Thyroid gland (tissue), 4 donors: Measurements from ENCODE around the gene CNNM3. TPM values are rescaled to one million over a fixed set of nuclear protein-coding genes. Genes with fewer than 3 reads are reported as not detected.

Experiments
- DNase-seq, 2 donors: peaks; one replicate each; pipeline ENCODE4 v3.0.0-alpha.2; 2019
- H3K27ac ChIP-seq, 3 donors: fragments of 200-600 bp; sonication (generic); 1 replicate in 2 of 3; 2 replicates in 1 of 3; pipeline ENCODE4 v1.5.1; 2016 to 2019; ENCODE audit warnings: mild to moderate bottlenecking in 1 of 3, moderate library complexity in 1 of 3
- H3K27me3 ChIP-seq: fragments of 200-600 bp; sonication (generic); one replicate; pipeline ENCODE4 v1.5.1; 2019
- H3K36me3 ChIP-seq, 2 donors: fragments of 200-600 bp; sonication (generic); one replicate each; pipeline ENCODE4 v1.5.1; 2016 to 2019
- H3K4me1 ChIP-seq, 2 donors: fragments of 200-600 bp; sonication (generic); one replicate each; pipeline ENCODE4 v1.5.1; 2017 to 2019
- H3K4me3 ChIP-seq, 3 donors: fragments of 200-600 bp; sonication (generic); replicated peaks in 1 of 3; 1 replicate in 2 of 3; 2 replicates in 1 of 3; pipeline ENCODE4 v1.5.1; 2016; ENCODE audit warnings: mild to moderate bottlenecking in 1 of 3
- H3K9me3 ChIP-seq: fragments of 200-600 bp; sonication (generic); one replicate; pipeline ENCODE4 v1.5.1; 2017
- POLR2A ChIP-seq, 2 donors: fragments of 450-650 bp; IDR thresholded peaks; one replicate each; pipeline ENCODE4 v1.6.1; 2017; ENCODE audit warnings: antibody characterized with exemption in 2 of 2, mild to moderate bottlenecking in 2 of 2, moderate library complexity in 1 of 2
- whole genome bisulfite sequencing, 2 donors: methylation state at CpG; one replicate each; pipeline ENCODE4 v1.1.5; 2017; 5-methylcytosine and 5-hydroxymethylcytosine counted together
- intact Hi-C: fragments of 100-400 bp; cut with DNase I; formaldehyde crosslinking; loops from one replicate; pipeline ENCODE4 v1.15.1; 2023
- total RNA-seq, 4 donors: library from RNA; depleted of rRNA; stranded (reverse); fragments of >200 nt; gene quantifications; one replicate each; pipeline ENCODE4 v1.2.3, GENCODE V29; 2016
- TF ChIP-seq, protein P1 (sequence below), 6 experiments: fragments of 200-600 bp in 3 of 6; fragments of 450-650 bp in 3 of 6; sonication (generic) in 3 of 6; IDR thresholded peaks; one replicate each; pipeline ENCODE4 v1.5.1; 2016 to 2019; ENCODE audit warnings: antibody characterized with exemption in 6 of 6, mild to moderate bottlenecking in 2 of 6, inconsistent platforms in 1 of 6, moderate library complexity in 1 of 6

The CNNM3 gene
- total RNA-seq, 4 donors from 2014 or later, result 18.2 to 22.8 (median 20.4) TPM

GRCh38 chr2:96866586-96866985 is 50.5 kb downstream of the CNNM3 start:
- H3K4me3 ChIP-seq, result no peak overlapping the region
- no peak for DNase-seq
- H3K4me1 ChIP-seq, result peaks cover 11 to 39% of the 10 kb centered on the region in 2 donors
- intact Hi-C loops, result no loop called here
- TF ChIP-seq POLR2A (IDR thresholded peaks at IDR 0.05), result no peak
- TF ChIP-seq, protein P1, sequence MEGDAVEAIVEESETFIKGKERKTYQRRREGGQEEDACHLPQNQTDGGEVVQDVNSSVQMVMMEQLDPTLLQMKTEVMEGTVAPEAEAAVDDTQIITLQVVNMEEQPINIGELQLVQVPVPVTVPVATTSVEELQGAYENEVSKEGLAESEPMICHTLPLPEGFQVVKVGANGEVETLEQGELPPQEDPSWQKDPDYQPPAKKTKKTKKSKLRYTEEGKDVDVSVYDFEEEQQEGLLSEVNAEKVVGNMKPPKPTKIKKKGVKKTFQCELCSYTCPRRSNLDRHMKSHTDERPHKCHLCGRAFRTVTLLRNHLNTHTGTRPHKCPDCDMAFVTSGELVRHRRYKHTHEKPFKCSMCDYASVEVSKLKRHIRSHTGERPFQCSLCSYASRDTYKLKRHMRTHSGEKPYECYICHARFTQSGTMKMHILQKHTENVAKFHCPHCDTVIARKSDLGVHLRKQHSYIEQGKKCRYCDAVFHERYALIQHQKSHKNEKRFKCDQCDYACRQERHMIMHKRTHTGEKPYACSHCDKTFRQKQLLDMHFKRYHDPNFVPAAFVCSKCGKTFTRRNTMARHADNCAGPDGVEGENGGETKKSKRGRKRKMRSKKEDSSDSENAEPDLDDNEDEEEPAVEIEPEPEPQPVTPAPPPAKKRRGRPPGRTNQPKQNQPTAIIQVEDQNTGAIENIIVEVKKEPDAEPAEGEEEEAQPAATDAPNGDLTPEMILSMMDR (IDR thresholded peaks at IDR 0.05), result no peak
- H3K27ac ChIP-seq, result peak overlapping the region in 1 of 3 donors; percentile 34
- peaks cover 38 to 39% of the 10 kb centered on the region in 2 donors for H3K36me3 ChIP-seq
- H3K27me3 ChIP-seq, result no peaks in the 10 kb centered on the region
- 77 to 95% methylated on average over 5 to 7 of the region's 8 CpGs for WGBS, 2 donors
- H3K9me3 ChIP-seq, result no peaks in the 10 kb centered on the region

DNA sequence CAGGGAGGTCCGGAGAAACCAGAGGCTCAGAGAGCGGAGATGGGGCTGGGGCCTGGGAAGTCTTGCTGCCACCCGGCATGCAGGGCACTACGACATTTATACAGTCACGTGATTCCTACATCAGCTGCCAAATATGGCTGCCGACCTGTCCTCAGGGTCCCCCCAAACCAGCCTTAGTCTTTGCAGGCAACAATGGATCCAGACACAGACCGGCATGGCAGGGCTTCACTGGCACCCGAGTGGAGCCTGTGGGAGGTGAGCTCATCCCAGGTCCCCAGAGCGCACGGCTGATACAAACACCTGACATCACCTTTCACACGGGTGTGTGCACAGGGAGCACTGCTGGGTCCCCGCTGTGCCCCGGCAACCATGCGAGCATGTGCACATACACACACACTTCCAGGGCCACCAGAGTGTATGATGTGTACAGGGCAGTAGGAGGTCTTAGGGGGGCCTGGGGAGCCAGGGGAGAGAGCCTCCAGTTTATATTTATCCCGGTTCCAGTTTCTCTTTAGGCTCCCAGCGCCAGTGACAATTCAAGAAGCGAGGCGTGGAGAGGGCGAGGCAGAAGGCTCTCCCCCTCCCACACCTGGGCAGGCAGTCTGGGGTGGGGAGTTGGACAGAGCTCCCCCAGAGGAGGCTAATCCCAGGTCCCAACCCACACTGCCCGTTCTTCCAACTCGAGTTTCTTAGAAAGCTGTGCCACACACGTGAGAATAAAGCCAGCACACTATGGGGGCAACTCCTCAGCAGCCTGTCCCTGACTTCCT is 51.1 kb downstream of the CNNM3 start:
- Histone ChIP-seq H3K9me3 (no peaks in the 10 kb centered on the region), H3K27ac (peak overlapping the region in 2 of 3 donors; percentile 92 to 97), H3K4me3 (no peak overlapping the region), H3K27me3 (no peaks in the 10 kb centered on the region), H3K36me3 (peaks cover 32 to 33% of the 10 kb centered on the region in 2 donors), H3K4me1 (peaks cover 11 to 39% of the 10 kb centered on the region in 2 donors)
- 69 to 73% methylated on average over 11 to 20 of the region's 22 CpGs for WGBS, 2 donors
- no peak for TF ChIP-seq POLR2A (IDR thresholded peaks at IDR 0.05)
- TF ChIP-seq, protein P1 (IDR thresholded peaks at IDR 0.05), result no peak
- DNase-seq, result no peak
- intact Hi-C loops, result no loop called here

DNA sequence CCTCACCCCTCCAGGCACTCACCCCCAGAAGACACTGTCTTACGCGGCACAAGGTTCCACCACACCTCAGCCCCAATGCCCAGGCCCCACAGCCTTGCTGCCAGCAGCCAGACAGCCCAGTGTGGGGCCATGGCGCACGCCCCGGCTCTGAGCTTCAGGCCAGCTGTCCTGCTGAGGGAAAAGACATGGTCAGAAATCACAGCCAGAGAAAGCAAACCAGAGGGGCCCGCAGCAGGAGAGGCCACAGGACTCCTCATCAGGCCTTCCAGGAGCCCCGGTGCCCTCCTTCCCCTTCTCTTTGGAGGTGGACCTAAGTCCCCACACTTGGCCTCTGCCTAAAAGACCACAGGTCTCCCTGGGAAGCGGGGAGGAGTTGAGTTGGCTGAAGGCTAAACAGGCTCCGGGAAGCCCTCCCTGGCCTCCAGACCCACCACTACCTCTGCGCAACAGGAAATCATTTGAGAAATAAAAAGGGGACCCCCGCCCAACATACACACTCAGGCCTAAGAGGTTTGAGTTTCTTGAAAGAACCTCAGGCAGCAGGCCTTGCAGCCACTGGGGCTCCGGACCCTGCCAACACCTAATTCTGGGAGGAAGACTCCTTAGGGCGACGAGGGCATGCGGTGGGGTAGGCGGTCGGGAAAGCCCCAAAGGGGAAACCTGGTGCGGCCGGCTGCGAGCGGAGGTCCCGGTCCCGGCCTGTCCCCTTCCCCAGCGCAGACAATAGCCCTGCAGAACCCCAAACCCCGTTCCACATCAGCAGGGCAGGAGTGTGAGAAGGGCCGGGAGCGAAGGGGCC is 51.9 kb downstream of the CNNM3 start:
- peaks cover 30% of the 10 kb centered on the region in 2 donors for H3K36me3 ChIP-seq
- no peak for TF ChIP-seq POLR2A (IDR thresholded peaks at IDR 0.05)
- TF ChIP-seq, protein P1 (IDR thresholded peaks at IDR 0.05), result peak in 1 of 6 experiments; percentile 10
- H3K4me3 ChIP-seq, result peak overlapping the region; percentile 77 to 100 (median 99)
- no peaks in the 10 kb centered on the region for H3K27me3 ChIP-seq
- H3K9me3 ChIP-seq, result no peaks in the 10 kb centered on the region
- WGBS, 2 donors, result 34% methylated on average over 20 to 27 of the region's 27 CpGs
- intact Hi-C loops, result no loop called here
- peaks cover 11 to 44% of the 10 kb centered on the region in 2 donors for H3K4me1 ChIP-seq
- peak overlapping the region; percentile 92 to 97 (median 93) for H3K27ac ChIP-seq
- DNase-seq, result no peak

DNA sequence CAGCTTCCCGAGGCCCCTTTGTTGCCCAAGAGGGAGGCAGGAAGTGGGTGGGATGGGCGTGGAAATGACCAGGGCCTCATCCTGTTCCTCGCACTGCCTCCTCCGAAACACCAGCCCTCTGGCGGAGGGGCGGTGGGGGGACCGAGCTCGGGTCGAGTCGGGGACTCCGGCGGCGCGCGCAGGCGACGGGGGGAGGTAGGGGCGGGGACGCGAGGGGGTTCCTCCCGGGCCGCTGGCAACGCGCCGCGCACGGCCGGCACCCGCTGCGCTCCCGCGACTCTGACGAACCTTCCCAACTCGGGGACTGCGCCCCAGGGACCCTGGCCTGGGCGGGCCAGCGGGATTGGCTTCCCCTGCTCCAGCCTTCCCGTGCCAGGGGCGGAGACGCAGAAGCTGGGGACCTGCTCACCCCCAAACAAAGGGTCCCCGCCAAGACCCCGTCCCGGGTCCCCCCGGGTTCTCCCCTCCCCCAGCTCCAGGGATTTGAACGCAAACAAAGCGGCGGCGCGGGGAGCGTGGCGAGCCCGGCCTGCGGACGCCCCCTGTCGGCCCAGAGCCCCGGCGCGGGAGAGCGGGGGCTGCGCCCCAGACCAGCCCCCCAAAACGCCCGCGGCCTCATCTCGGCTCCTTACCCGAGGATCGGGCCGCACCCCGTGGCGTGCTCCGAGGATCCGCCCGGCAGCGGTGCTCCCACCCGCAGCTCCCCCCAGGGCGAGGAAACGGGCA is 52.6 kb downstream of the CNNM3 start:
- peak overlapping the region; percentile 92 to 97 (median 93) for H3K27ac ChIP-seq
- peaks cover 11 to 48% of the 10 kb centered on the region in 2 donors for H3K4me1 ChIP-seq
- peak overlapping the region; percentile 77 to 100 (median 99) for H3K4me3 ChIP-seq
- TF ChIP-seq, protein P1 (IDR thresholded peaks at IDR 0.05), result peak in 5 of 6 experiments; percentile 31 to 63 (median 45)
- peak in 1 of 2 donors; percentile 52 for TF ChIP-seq POLR2A (IDR thresholded peaks at IDR 0.05)
- intact Hi-C loops, result no loop called here
- DNase-seq, result peak; percentile 85 to 89
- H3K36me3 ChIP-seq, result peaks cover 22% of the 10 kb centered on the region in 2 donors
- H3K9me3 ChIP-seq, result no peaks in the 10 kb centered on the region
- 0% methylated on average over 2 of the region's 76 CpGs for WGBS, 2 donors
- no peaks in the 10 kb centered on the region for H3K27me3 ChIP-seq
